Smooth muscle cell of the pulmonary artery (primary cell): ENCODE measurements around the gene LIPC. TPM values are rescaled to one million over a fixed set of nuclear protein-coding genes. Genes with fewer than 3 reads are reported as not detected.

Experiments
- total RNA-seq: library from RNA; depleted of rRNA; stranded (reverse); fragments of >200 nt; gene quantifications from 2 replicates; pipeline ENCODE4 v1.2.3, GENCODE V29; 2014

The LIPC gene
- 0.63 and 3.8 TPM in 2 replicates for total RNA-seq

DNA sequence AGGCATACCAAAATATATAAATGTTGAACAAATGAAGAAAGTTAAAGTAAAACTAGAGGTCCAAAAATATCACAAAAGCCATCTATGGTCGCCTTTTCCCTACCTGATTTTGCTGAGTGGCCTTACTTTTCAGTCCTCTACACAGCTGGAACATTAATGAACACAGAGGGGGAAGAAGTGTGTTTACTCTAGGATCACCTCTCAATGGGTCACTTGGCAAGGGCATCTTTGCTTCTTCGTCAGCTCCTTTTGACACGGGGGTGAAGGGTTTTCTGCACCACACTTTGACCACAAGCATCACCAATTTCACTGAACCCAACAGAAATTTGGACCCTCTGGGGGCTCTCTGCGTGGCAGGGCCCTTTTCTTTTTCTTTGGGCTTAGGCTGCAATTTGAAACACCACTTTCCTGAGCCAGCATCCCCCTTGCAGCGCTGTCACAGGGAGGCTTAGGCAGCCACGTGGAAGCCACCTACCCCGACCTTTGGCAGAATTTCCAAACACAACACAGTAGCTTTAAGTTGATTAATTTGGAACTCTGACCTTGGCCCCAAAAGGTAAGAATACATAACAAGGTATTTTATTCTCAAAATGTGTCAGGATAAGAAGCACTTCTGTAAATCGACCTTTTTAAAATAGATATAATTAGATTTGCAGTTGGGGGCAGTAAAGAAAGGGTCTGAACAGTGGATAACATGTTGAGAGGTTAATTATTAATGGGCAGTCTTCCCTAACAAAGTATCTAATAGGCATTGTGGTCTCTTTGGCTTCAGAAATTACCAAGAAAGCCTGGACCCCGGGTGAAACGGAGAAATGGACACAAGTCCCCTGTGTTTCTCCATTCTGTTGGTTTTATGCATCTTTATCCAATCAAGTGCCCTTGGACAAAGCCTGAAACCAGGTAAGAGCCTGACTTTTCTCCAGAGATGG is at the start of gene LIPC:
LIPC (plus strand) TSS at position 771 of the 929 bp plus-strand sequence; CDS start at position 813, 42 bp downstream.

